Adrenal gland (tissue), 12 donors: ENCODE measurements around the gene MEOX1. TPM values are rescaled to one million over a fixed set of nuclear protein-coding genes. Genes with fewer than 3 reads are reported as not detected.
A peak's percentile ranks its signal among the peaks of the same experiment; 100 is the strongest.

Experiments used
- DNase-seq, 7 donors: peaks; one replicate each; pipeline ENCODE4 v3.0.0-alpha.2; 2019 to 2020
- H3K27ac ChIP-seq, 5 donors: fragments of 200-600 bp; sonication (generic) in 4 of 5; 1 replicate in 3 of 5; 2 replicates in 2 of 5; pipeline versions ENCODE4 v1.5.1 to v1.8.0; 2016 to 2020; ENCODE audit warnings: mild to moderate bottlenecking in 1 of 5
- H3K27me3 ChIP-seq: fragments of 200-600 bp; 2 replicates; pipeline ENCODE4 v1.8.0; 2021
- H3K36me3 ChIP-seq, 2 donors: fragments of 200-600 bp; replicated peaks in 1 of 2; 1 replicate in 1 of 2; 2 replicates in 1 of 2; pipeline versions ENCODE4 v1.5.1 to v1.8.0; 2018 to 2022
- H3K4me1 ChIP-seq, 2 donors: fragments of 200-600 bp; replicated peaks in 1 of 2; 1 replicate in 1 of 2; 2 replicates in 1 of 2; pipeline versions ENCODE4 v1.5.1 to v1.8.0; 2018 to 2021
- H3K4me3 ChIP-seq, 4 donors: fragments of 200-600 bp; sonication (generic) in 3 of 4; one replicate each; pipeline ENCODE4 v1.5.1; 2016 to 2018
- H3K9me3 ChIP-seq, 3 donors: fragments of 200-600 bp; sonication (generic) in 1 of 3; replicated peaks in 1 of 3; 1 replicate in 2 of 3; 2 replicates in 1 of 3; pipeline versions ENCODE4 v1.5.1 to v1.8.0; 2016 to 2021
- CTCF ChIP-seq, 6 experiments: fragments of 450-650 bp in 4 of 6; fragments of 200-600 bp in 2 of 6; sonication (generic) in 1 of 6; IDR thresholded peaks; 1 replicate in 5 of 6; 2 replicates in 1 of 6; pipeline versions ENCODE4 v1.5.1 to v1.8.0; 2016 to 2021; ENCODE audit warnings: antibody characterized with exemption in 6 of 6, mild to moderate bottlenecking in 2 of 6, moderate library complexity in 1 of 6
- POLR2A ChIP-seq, 2 donors: fragments of 450-650 bp; IDR thresholded peaks; one replicate each; pipeline ENCODE4 v1.6.1; 2017; ENCODE audit warnings: antibody characterized with exemption in 2 of 2, mild to moderate bottlenecking in 2 of 2, moderate library complexity in 1 of 2
- WGBS, 4 donors: extraction: QIAGEN DNeasy Blood & Tissue Kit in 2 of 4; methylation state at CpG; one replicate each; pipeline versions ENCODE4 v1.1.5 to v1.1.7; 2013 to 2017; 5-methylcytosine and 5-hydroxymethylcytosine counted together
- intact Hi-C, 2 donors: fragments of 100-400 bp; cut with DNase I; formaldehyde crosslinking; loops; one replicate each; pipeline versions ENCODE4 v1.14.1 to v1.15.0; 2022 to 2023
- polyA plus RNA-seq, 3 donors: library from polyadenylated mRNA; stranded (reverse); fragments of 200-250 nt in 2 of 3; fragments of 350-450 nt in 1 of 3; fragmentation: Illumina TruSeq in 1 of 3; extraction: RNeasy Lipid Tissue Mini Kit (QIAGEN cat#74804) in 1 of 3; gene quantifications; one replicate each; pipeline ENCODE4 v1.2.3, GENCODE V29; 2013 to 2014
- total RNA-seq, 9 donors: library from RNA; depleted of rRNA in 4 of 9; stranded (reverse); fragments of >200 nt in 4 of 9; fragments of 120-200 nt in 1 of 9; fragmentation: NEBNext Ultra II Directional in 1 of 9; extraction: Animal tissue kit (Norgen Biotek cat#: 25700) in 1 of 9; gene quantifications; one replicate each; pipeline versions ENCODE4 v1.1.0 to v1.2.4, GENCODE V29; 2013 to 2023
- donor health status: healthy with polysubstance abuse.
- donor health status: Bipolar disorder and iron deficiency.
- donor health status: DM: yes; HTN: yes; CAD: no.
- donor health status: DM: no; HTN: no; CAD: no.
- donor health status: DM: no; HTN: no; CAD: no.
- donor health status: DM: yes; HTN: yes; CAD: no.

The MEOX1 gene
- total and polyA plus RNA-seq, 12 donors, result 0.11 to 6.6 (median 0.40) TPM; not detected in 2

- Histone ChIP-seq H3K9me3 (no peaks in the 10 kb centered on the region), H3K4me3 (no peak overlapping the region), H3K4me1 (peaks cover 5 to 6% of the 10 kb centered on the region in 2 donors), H3K27me3 (no peaks in the 10 kb centered on the region), H3K36me3 (no peaks in the 10 kb centered on the region), H3K27ac (no peak overlapping the region)
- no peak for DNase-seq
- intact Hi-C loops, result no loop called here
- 80 to 85% (median 83%) methylated on average over 3 to 10 of the region's 10 CpGs for WGBS, 4 donors
- TF ChIP-seq CTCF (IDR thresholded peaks at IDR 0.05) (no peak), POLR2A (IDR thresholded peaks at IDR 0.05) (no peak)
These were observed 29.5 kb downstream of the MEOX1 start for GRCh38 chr17:43632221-43632620.

GRCh38 chr17:43631429-43631828, 30.3 kb downstream of the MEOX1 start:
- no peak for DNase-seq
- no peaks in the 10 kb centered on the region for H3K9me3 ChIP-seq
- intact Hi-C loops, result no loop called here
- no peak overlapping the region for H3K27ac ChIP-seq
- WGBS, 4 donors, result 69 to 82% (median 78%) methylated on average over 7 of the region's 7 CpGs
- H3K36me3 ChIP-seq, result no peaks in the 10 kb centered on the region
- TF ChIP-seq POLR2A (IDR thresholded peaks at IDR 0.05), result no peak
- no peak for TF ChIP-seq CTCF (IDR thresholded peaks at IDR 0.05)
- H3K4me1 ChIP-seq, result peaks cover 5 to 6% of the 10 kb centered on the region in 2 donors
- no peaks in the 10 kb centered on the region for H3K27me3 ChIP-seq
- H3K4me3 ChIP-seq, result no peak overlapping the region

GRCh38 chr17:43628089-43628650, 33.6 kb downstream of the MEOX1 start:
- no peaks in the 10 kb centered on the region for H3K27me3 ChIP-seq
- no peak overlapping the region for H3K27ac ChIP-seq
- no peak overlapping the region for H3K4me3 ChIP-seq
- no peaks in the 10 kb centered on the region for H3K9me3 ChIP-seq
- H3K36me3 ChIP-seq, result no peaks in the 10 kb centered on the region
- intact Hi-C loops, result no loop called here
- WGBS, 4 donors, result 13 to 28% (median 19%) methylated on average over 7 to 15 of the region's 15 CpGs
- DNase-seq, result peak in 5 of 7 donors; percentile 26 to 70 (median 53)
- peaks cover 5 to 6% of the 10 kb centered on the region in 2 donors for H3K4me1 ChIP-seq
- TF ChIP-seq CTCF (IDR thresholded peaks at IDR 0.05), result no peak
- TF ChIP-seq POLR2A (IDR thresholded peaks at IDR 0.05), result no peak

- peaks cover 5 to 6% of the 10 kb centered on the region in 2 donors for H3K4me1 ChIP-seq
- H3K9me3 ChIP-seq, result no peaks in the 10 kb centered on the region
- H3K4me3 ChIP-seq, result no peak overlapping the region
- no peaks in the 10 kb centered on the region for H3K36me3 ChIP-seq
- no peaks in the 10 kb centered on the region for H3K27me3 ChIP-seq
- no peak for DNase-seq
- TF ChIP-seq CTCF (IDR thresholded peaks at IDR 0.05) (no peak), POLR2A (IDR thresholded peaks at IDR 0.05) (no peak)
- 41 to 48% (median 46%) methylated on average over 4 to 5 of the region's 5 CpGs for WGBS, 4 donors
- intact Hi-C loops, result no loop called here
- no peak overlapping the region for H3K27ac ChIP-seq
These were observed 34.1 kb downstream of the MEOX1 start for GRCh38 chr17:43627653-43628052.
